Fibroblast of the aortic adventitia (primary cell): ENCODE measurements around the gene TBL1XR1. TPM values are rescaled to one million over a fixed set of nuclear protein-coding genes. Genes with fewer than 3 reads are reported as not detected.

ENCODE experiments used
- DNase-seq: peaks from one replicate; pipeline ENCODE4 v3.0.0-alpha.2; 2010; ENCODE audit warnings: low read depth
- H3K4me3 ChIP-seq: 2 replicates; pipeline ENCODE4 v1.5.1; 2011; ENCODE audit warnings: low read depth, mild to moderate bottlenecking, control low read depth, low read length, moderate library complexity
- total RNA-seq: library from RNA; depleted of rRNA; stranded (reverse); fragments of >200 nt; gene quantifications from 2 replicates; pipeline ENCODE4 v1.2.3, GENCODE V29; 2012; ENCODE audit warnings: low replicate concordance
- TF ChIP-seq, protein P1 (sequence below): IDR thresholded peaks from 2 replicates; pipeline ENCODE4 v1.5.1; 2011; ENCODE audit warnings: mild to moderate bottlenecking, low read length, control low read depth, inconsistent platforms; ENCODE audit not compliant: insufficient read depth

TBL1XR1 gene
- total RNA-seq, 1 donor: 171 TPM

DNA sequence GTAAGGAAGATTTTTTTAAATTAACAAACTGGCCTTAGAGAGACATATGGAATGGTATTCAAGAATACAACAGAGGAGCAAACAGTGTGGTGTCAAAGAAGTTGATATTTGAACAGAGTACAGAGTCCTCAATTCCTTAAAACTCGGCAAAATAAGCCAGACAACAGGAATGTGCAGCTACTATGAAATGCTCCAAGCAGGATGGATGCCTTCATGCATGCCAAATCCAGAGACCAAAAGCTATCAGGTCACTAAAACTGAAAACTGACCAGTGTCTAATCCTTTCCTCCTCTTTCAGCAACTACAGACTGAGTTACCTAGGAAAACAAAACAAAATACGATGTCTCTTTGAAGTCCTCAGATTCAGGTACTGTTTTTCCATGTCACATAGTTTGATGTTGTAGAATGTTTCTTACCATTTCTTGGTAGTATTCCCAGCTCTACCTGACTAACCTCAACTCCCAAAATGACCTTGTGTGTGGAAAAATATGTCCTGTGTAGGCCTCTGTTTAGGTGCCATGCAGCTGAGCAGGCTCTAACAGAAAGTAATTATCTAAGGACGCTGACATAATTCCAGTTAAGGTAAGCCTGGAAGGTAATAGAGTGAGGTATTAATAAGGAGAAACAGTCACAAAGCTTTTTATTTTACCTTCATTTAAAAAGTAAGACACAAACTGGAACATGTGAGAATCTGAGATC lies 46.9 kb downstream of the TBL1XR1 start:
- peak; percentile 41 for DNase-seq
- no peak overlapping the region for H3K4me3 ChIP-seq
- TF ChIP-seq, protein P1, sequence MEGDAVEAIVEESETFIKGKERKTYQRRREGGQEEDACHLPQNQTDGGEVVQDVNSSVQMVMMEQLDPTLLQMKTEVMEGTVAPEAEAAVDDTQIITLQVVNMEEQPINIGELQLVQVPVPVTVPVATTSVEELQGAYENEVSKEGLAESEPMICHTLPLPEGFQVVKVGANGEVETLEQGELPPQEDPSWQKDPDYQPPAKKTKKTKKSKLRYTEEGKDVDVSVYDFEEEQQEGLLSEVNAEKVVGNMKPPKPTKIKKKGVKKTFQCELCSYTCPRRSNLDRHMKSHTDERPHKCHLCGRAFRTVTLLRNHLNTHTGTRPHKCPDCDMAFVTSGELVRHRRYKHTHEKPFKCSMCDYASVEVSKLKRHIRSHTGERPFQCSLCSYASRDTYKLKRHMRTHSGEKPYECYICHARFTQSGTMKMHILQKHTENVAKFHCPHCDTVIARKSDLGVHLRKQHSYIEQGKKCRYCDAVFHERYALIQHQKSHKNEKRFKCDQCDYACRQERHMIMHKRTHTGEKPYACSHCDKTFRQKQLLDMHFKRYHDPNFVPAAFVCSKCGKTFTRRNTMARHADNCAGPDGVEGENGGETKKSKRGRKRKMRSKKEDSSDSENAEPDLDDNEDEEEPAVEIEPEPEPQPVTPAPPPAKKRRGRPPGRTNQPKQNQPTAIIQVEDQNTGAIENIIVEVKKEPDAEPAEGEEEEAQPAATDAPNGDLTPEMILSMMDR: no peak

DNA sequence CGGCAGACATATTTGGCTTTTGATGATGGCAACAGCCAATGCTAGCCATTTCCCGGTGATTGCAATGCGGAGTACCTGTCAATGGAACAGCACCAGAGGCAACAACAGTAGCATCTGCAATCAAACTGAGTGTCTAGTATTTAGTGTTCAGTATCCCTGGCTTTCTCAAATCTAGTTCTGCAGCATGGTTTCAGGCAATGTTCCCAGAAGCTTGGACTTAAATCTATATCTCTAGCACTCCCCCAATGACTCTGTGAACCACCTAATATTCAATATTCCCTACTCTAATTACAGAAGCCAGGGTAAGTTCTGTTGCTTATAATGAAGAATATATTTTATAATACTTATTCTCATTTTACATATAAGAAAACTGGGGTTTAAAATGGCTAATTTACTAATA lies 48.2 kb downstream of the TBL1XR1 start:
- peak; percentile 16 for DNase-seq
- TF ChIP-seq, protein P1: no peak

DNA sequence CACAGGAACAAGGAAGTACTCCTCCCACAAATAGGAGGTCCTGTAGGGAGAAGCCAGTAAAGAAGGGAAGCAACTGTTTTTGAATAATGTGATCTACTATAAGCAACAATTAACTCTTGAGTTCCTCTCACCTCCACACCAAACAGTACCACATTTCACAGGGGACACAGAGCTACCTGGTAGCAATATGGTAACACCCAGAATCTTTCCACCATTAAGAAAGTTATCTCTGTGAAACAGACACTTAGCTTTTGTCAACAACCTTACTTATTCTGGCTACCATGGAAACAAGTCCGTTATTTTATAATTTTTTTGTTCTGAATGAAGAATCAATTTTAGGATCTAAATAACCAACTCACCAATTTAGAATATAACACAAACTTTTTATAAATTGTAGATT lies 49.5 kb downstream of the TBL1XR1 start:
- TF ChIP-seq, protein P1: no peak
- H3K4me3 ChIP-seq: no peak overlapping the region
- DNase-seq: no peak

More for the DNA sequence above, 48.2 kb downstream of the TBL1XR1 start:
- no peak overlapping the region for H3K4me3 ChIP-seq

DNA sequence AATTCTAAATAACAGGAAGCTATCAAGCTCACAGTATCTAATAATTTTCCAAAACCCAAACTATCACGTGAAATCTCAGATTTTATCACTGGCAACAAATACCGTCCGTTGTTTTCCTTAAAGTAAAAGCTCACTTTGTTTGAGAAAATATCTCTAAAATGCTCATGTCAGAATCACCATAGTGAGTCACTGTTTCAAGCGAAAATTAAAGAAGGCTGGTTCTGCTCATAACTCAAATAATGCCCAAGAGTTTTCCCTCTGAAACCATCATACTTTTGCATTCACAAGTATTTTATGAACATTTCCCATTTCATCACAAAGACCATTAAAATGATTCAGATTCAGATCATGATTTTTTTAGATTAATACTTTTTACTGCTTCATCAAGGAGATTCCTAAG lies 50.6 kb downstream of the TBL1XR1 start:
- DNase-seq: peak; percentile 71
- H3K4me3 ChIP-seq: peak overlapping the region; percentile 13

DNA sequence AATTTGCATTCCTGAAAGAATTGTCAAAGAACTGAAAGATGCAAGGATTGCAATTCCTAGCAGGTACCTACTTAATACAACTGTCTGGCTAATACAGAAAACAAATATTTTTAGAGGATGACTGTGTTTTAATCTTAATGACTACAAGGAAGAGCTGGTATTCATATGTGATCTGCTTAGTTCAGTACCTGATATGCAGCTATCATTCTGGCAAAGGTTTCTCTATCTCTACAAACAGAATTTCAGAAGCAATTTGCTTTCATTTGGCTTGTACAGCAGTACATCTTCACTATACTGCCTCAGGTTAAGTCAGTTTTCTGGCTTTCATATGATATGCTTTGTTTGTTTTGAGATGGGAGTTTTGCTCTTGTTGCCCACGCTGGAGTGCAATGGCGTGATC lies 51.3 kb downstream of the TBL1XR1 start:
- H3K4me3 ChIP-seq: no peak overlapping the region
- DNase-seq: no peak
- TF ChIP-seq, protein P1: no peak

More for the DNA sequence above, 50.6 kb downstream of the TBL1XR1 start:
- TF ChIP-seq, protein P1: no peak

DNA sequence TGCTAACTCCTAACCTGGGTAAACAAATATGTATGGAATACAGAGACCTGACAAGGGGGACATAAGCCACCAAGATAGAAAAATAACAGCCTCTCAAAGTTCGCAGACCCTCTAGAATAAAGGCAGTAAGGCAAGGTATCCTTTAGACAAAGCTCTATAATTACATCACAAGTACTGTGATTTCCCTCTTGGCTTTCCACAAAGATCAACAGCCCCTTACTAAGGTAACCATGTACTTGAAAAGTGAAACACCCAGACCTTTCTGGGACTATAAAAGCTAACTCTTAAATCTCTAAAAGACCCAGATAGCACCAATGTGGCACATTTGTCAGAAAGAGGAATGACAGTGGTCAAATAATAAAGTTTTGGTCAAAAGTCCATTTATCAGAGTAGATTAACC lies 51.9 kb downstream of the TBL1XR1 start:
- TF ChIP-seq, protein P1: no peak
- H3K4me3 ChIP-seq: no peak overlapping the region
- DNase-seq: no peak

DNA sequence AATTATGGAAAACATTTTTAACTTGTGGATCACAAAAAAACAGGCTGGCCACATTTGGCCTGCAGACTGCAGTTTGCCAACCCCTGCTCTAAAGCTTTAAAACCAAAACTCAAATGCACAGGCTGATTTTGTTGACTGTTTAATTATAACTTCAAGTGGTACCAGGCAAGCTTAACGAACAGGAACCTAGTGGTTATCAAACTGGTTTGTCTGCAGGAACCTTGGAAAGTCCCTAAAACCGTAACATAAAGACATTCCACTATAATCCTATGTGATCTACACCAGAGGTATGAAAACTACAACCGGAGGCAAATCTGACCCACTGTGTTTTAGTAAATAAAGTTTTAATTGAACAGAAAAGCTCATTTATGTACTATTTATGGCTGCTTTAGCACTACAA lies 52.4 kb downstream of the TBL1XR1 start:
- TF ChIP-seq, protein P1: no peak
- no peak overlapping the region for H3K4me3 ChIP-seq
- no peak for DNase-seq
